Neural crest cell (in vitro differentiated cells): Measurements from ENCODE around the gene NOD1. TPM values are rescaled to one million over a fixed set of nuclear protein-coding genes. Genes with fewer than 3 reads are reported as not detected.

ENCODE experiments used
- DNase-seq: peaks from one replicate; pipeline ENCODE4 v3.0.0; 2021; ENCODE audit warnings: low read depth, mixed read lengths, low spot score
- H3K27ac Mint-ChIP-seq: one replicate; pipeline ENCODE4 v1.8.0; 2021; ENCODE audit warnings: mild to moderate bottlenecking, mixed read lengths; ENCODE audit not compliant: unreplicated experiment
- H3K27me3 Mint-ChIP-seq: 2 replicates; pipeline ENCODE4 v1.8.0; 2021; ENCODE audit warnings: low read depth, mild to moderate bottlenecking, mixed read lengths
- H3K36me3 Mint-ChIP-seq: 2 replicates; pipeline ENCODE4 v1.8.0; 2021; ENCODE audit warnings: low read depth, mild to moderate bottlenecking, mixed read lengths
- H3K4me1 Mint-ChIP-seq: 2 replicates; pipeline ENCODE4 v1.8.0; 2021; ENCODE audit warnings: mixed read lengths
- H3K4me3 Mint-ChIP-seq: one replicate; pipeline ENCODE4 v1.8.0; 2021; ENCODE audit warnings: mild to moderate bottlenecking, mixed read lengths
- H3K9me3 Mint-ChIP-seq: 2 replicates; pipeline ENCODE4 v1.8.0; 2021; ENCODE audit warnings: mixed read lengths
- CTCF ChIP-seq: fragments of 200-600 bp; sonication (generic); conservative IDR thresholded peaks from 2 replicates; pipeline ENCODE4 v1.5.0; 2021; ENCODE audit warnings: antibody characterized with exemption, mild to moderate bottlenecking
- total RNA-seq: library from RNA; stranded (reverse); gene quantifications from 2 replicates; pipeline ENCODE4 v1.2.1, GENCODE V29; 2021

Gene NOD1
- total RNA-seq, 1 donor from 2014 or later, result 8.1 TPM

DNA sequence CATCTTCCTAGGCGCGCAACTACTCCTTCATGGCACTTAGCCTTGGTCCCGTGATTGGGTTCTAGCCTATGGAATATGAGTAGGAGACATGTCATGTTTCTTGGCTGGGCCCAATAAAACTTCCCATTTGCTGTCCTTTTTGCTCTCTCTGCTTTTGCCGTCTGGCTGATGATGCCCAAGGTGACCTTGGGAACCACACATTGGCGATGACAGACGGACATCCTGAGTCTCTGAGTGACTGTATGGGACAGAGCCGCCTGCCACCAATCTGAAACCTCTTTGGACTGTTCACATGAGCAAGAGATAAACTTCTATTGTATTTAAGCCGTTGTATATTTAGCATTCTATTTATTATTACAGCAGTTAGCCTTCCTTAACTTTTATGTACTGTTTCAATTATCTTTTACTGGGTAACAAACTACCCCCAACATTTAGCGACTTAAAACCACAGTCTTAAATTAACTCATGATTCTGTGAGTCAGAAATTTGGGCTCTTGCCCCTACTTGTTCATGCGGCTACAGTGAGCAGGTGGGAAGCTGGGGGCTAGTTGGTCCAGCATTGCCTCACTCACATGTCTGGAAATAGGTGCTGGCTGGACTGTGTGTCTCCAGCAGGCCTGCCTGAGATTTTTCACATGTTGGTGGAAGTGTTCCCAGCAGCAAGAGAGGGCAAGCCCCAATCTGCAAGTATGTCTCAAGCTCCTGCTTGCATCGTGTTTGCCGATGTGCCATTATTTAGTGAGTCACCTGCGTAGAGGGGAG lies 71.7 kb downstream of the NOD1 start:
- no peak for DNase-seq
- H3K4me3 Mint-ChIP-seq, result no peak overlapping the region

GRCh38 chr7:30405179-30405578 lies 73.4 kb downstream of the NOD1 start:
- TF ChIP-seq CTCF, result no peak
- H3K36me3 Mint-ChIP-seq, result peaks cover 4% of the 10 kb centered on the region
- H3K4me1 Mint-ChIP-seq, result no peaks in the 10 kb centered on the region
- H3K27me3 Mint-ChIP-seq, result no peaks in the 10 kb centered on the region
- H3K9me3 Mint-ChIP-seq, result no peaks in the 10 kb centered on the region
- DNase-seq, result no peak
- no peak overlapping the region for H3K27ac Mint-ChIP-seq
- H3K4me3 Mint-ChIP-seq, result no peak overlapping the region

More for the DNA sequence above, 71.7 kb downstream of the NOD1 start:
- TF ChIP-seq CTCF, result no peak
- Mint-ChIP-seq H3K27ac (no peak overlapping the region), H3K36me3 (peaks cover 7% of the 10 kb centered on the region), H3K27me3 (no peaks in the 10 kb centered on the region), H3K4me1 (no peaks in the 10 kb centered on the region), H3K9me3 (no peaks in the 10 kb centered on the region)

DNA sequence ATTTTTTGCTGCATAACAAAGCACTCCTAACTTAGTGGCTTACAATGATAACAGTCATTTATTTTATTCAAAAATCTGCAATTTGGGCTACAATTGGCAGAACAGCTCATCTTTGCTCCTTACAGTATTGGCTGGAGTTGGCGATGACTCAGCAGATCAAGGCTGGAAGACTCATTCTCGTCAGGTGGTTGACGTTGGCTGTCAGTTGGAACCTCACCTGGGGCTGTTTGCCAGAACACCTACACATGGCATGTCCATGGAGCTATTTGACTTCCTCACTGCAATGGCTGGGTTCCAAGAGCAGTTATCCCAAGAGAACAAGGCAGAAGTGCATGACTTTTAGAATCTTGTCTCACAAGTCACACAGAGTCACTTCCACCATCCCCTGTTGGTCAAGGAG lies 75.1 kb downstream of the NOD1 start:
- peaks cover 4% of the 10 kb centered on the region for H3K36me3 Mint-ChIP-seq
- H3K4me3 Mint-ChIP-seq, result no peak overlapping the region
- DNase-seq, result no peak
- no peaks in the 10 kb centered on the region for H3K4me1 Mint-ChIP-seq
- no peak overlapping the region for H3K27ac Mint-ChIP-seq
- no peak for TF ChIP-seq CTCF
- no peaks in the 10 kb centered on the region for H3K9me3 Mint-ChIP-seq
- H3K27me3 Mint-ChIP-seq, result no peaks in the 10 kb centered on the region

- H3K9me3 Mint-ChIP-seq, result no peaks in the 10 kb centered on the region
- no peak overlapping the region for H3K4me3 Mint-ChIP-seq
- H3K4me1 Mint-ChIP-seq, result no peaks in the 10 kb centered on the region
- no peak for TF ChIP-seq CTCF
- no peak for DNase-seq
- no peaks in the 10 kb centered on the region for H3K36me3 Mint-ChIP-seq
- no peaks in the 10 kb centered on the region for H3K27me3 Mint-ChIP-seq
- H3K27ac Mint-ChIP-seq, result no peak overlapping the region
Measured at GRCh38 chr7:30396389-30396788, 82.2 kb downstream of the NOD1 start.

DNA sequence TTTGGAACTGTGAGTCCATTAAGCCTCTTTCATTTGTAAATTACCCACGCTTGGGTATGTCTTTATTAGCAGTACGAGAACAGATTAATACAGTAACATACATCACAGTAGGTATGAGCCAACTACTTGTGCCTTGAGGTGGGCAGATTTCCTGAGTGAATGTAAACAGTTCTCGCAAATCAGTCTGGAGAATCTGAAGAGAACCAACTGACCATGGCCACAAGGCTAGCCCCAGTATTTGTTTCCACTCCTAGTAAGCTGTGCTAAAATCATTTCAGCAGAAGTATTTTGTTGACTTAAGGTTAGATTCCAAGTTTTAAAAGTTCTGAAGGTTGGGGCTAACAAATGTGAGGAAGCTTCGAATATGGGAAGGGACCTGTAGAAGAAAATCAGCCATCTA lies 82.9 kb downstream of the NOD1 start:
- H3K27ac Mint-ChIP-seq, result no peak overlapping the region
- H3K36me3 Mint-ChIP-seq, result no peaks in the 10 kb centered on the region

More for the DNA sequence above, 82.9 kb downstream of the NOD1 start:
- no peaks in the 10 kb centered on the region for H3K9me3 Mint-ChIP-seq
- TF ChIP-seq CTCF, result no peak
- no peaks in the 10 kb centered on the region for H3K4me1 Mint-ChIP-seq
- no peak overlapping the region for H3K4me3 Mint-ChIP-seq
- no peaks in the 10 kb centered on the region for H3K27me3 Mint-ChIP-seq
- DNase-seq, result no peak
